Endothelial cell of umbilical vein (primary cell): Measurements from ENCODE around the gene SCTR. TPM values are rescaled to one million over a fixed set of nuclear protein-coding genes. Genes with fewer than 3 reads are reported as not detected.

Experiments
- BruUV-seq: library from RNA; stranded (reverse); fragments of 400-500 nt; replicated peaks from 2 replicates; lab custom pipeline; 2021; lab: Mats Ljungman, UMichigan
- CTCF ChIA-PET: fragments of 300-600, 350-600 bp; sonication (Branson Sonifier 250); formaldehyde crosslinking; loops from one replicate; lab custom pipeline; 2021; ENCODE audit warnings: antibody characterized with exemption, inconsistent platforms; lab: Charles Lee
- POLR2A ChIA-PET: fragments of 300-600, 350-600 bp; sonication (Branson Sonifier 250); formaldehyde crosslinking; loops from one replicate; lab custom pipeline; 2021; ENCODE audit warnings: antibody characterized with exemption, inconsistent platforms; lab: Charles Lee
- DNase-seq: peaks from one replicate; pipeline ENCODE4 v3.0.0-alpha.2; 2011; ENCODE audit warnings: low read depth, low spot score
- FAIRE-seq: peaks from 2 replicates; lab custom pipeline; 2011; peaks lifted over from hg19 to GRCh38; lab: Jason Lieb, UNC
- H2AFZ ChIP-seq: 2 replicates; pipeline ENCODE4 v1.6.0; 2012; ENCODE audit warnings: low read depth, low read length, control low read depth, inconsistent platforms
- H3K27ac ChIP-seq: 2 replicates; pipeline ENCODE4 v1.5.1; 2011; ENCODE audit warnings: low read depth, mild to moderate bottlenecking, control low read depth, low read length, moderate library complexity; ENCODE audit not compliant: insufficient read depth
- H3K27me3 ChIP-seq, 2 experiments: 2 replicates each; pipeline versions ENCODE4 v1.6.0 to v1.6.1; 2011; ENCODE audit warnings: low read length in 2 of 2, mixed read lengths in 1 of 2; ENCODE audit not compliant: control insufficient read depth in 2 of 2, insufficient read depth in 2 of 2
- H3K36me3 ChIP-seq, 2 experiments: 2 replicates in 1 of 2; 3 replicates in 1 of 2; pipeline ENCODE4 v1.5.1; 2011; ENCODE audit warnings: low read length in 2 of 2, mild to moderate bottlenecking in 1 of 2, moderate library complexity in 1 of 2; ENCODE audit not compliant: control insufficient read depth in 2 of 2, insufficient read depth in 2 of 2; ENCODE audit errors: extremely low read depth in 1 of 2
- H3K4me1 ChIP-seq: 3 replicates; pipeline ENCODE4 v1.5.1; 2011; ENCODE audit warnings: mild to moderate bottlenecking, low read length; ENCODE audit not compliant: control insufficient read depth, insufficient read depth; ENCODE audit errors: extremely low read depth
- H3K4me2 ChIP-seq: 2 replicates; pipeline ENCODE4 v1.6.1; 2011; ENCODE audit warnings: low read length, control low read depth, mixed read lengths; ENCODE audit not compliant: insufficient read depth
- H3K4me3 ChIP-seq, 3 experiments: fragments of 200-600 bp in 1 of 3; sonication (generic), shearing (Covaris generic) in 1 of 3; replicated peaks in 1 of 3; 2 replicates each; pipeline ENCODE4 v1.5.1; 2011 to 2016; ENCODE audit warnings: control low read depth in 3 of 3, low read length in 3 of 3, mild to moderate bottlenecking in 2 of 3, inconsistent platforms in 1 of 3, low read depth in 1 of 3, moderate library complexity in 1 of 3; ENCODE audit not compliant: insufficient read depth in 1 of 3
- H3K79me2 ChIP-seq: 2 replicates; pipeline ENCODE4 v1.6.0; 2012; ENCODE audit warnings: low read length, inconsistent platforms; ENCODE audit not compliant: control insufficient read depth, insufficient read depth
- H3K9ac ChIP-seq: replicated peaks from 2 replicates; pipeline ENCODE3; 2011; ENCODE audit warnings: low read length, control low read depth; ENCODE audit not compliant: insufficient read depth; ENCODE audit errors: extremely low read depth
- H3K9me1 ChIP-seq: replicated peaks from 3 replicates; pipeline ENCODE4 v1.6.0; 2011; ENCODE audit warnings: mild to moderate bottlenecking, low read length; ENCODE audit not compliant: control insufficient read depth, insufficient read depth; ENCODE audit errors: extremely low read depth
- H3K9me3 ChIP-seq: replicated peaks from 2 replicates; pipeline ENCODE4 v1.5.1; 2012; ENCODE audit warnings: low read length, inconsistent platforms; ENCODE audit not compliant: control insufficient read depth, insufficient read depth
- H4K20me1 ChIP-seq: replicated peaks from 2 replicates; pipeline ENCODE3; 2011; ENCODE audit warnings: mild to moderate bottlenecking, low read length; ENCODE audit not compliant: control insufficient read depth, insufficient read depth; ENCODE audit errors: extremely low read depth
- CTCF ChIP-seq, 2 donors: IDR thresholded peaks; 1 replicate in 1 of 2; 2 replicates in 1 of 2; pipeline ENCODE4 v1.5.1; 2011; ENCODE audit warnings: low read length in 2 of 2, mild to moderate bottlenecking in 2 of 2, moderate library complexity in 2 of 2, control low read depth in 1 of 2, inconsistent platforms in 1 of 2, low read depth in 1 of 2; ENCODE audit not compliant: insufficient read depth in 1 of 2; ENCODE audit errors: extremely low read depth in 1 of 2
- EZH2 ChIP-seq: IDR thresholded peaks from 2 replicates; pipeline ENCODE4 v1.6.1; 2012; ENCODE audit warnings: borderline replicate concordance, low read depth, mild to moderate bottlenecking, moderate library complexity, low read length, inconsistent platforms; ENCODE audit not compliant: severe bottlenecking
- FOS ChIP-seq: IDR thresholded peaks from 2 replicates; pipeline ENCODE4 v1.6.1; 2011; ENCODE audit warnings: mild to moderate bottlenecking, low read length, moderate library complexity, borderline replicate concordance; ENCODE audit not compliant: insufficient read depth
- GATA2 ChIP-seq: IDR thresholded peaks from 2 replicates; pipeline ENCODE4 v1.7.0; 2011; ENCODE audit warnings: low read depth, mild to moderate bottlenecking, moderate library complexity, mixed read lengths, low read length; ENCODE audit not compliant: insufficient read length, insufficient read depth
- JUN ChIP-seq: IDR thresholded peaks from 2 replicates; pipeline ENCODE4 v1.6.1; 2011; ENCODE audit warnings: borderline replicate concordance, low read depth; ENCODE audit not compliant: insufficient read length, insufficient read depth
- MAX ChIP-seq: IDR thresholded peaks from 2 replicates; pipeline ENCODE4 v1.6.1; 2011; ENCODE audit not compliant: insufficient read depth, insufficient read length
- POLR2A ChIP-seq: IDR thresholded peaks from 2 replicates; pipeline ENCODE4 v1.6.1; 2012; ENCODE audit warnings: low read depth, mild to moderate bottlenecking, control low read depth, low read length
- dilution Hi-C: fragments of 300-500 bp; cut with MboI; formaldehyde crosslinking; loops from one replicate; pipeline ENCODE4 v1.15.0; 2019; ENCODE audit warnings: low sequenced_read_pairs; ENCODE audit not compliant: extremely low pct_ligation_motif_present
- intact Hi-C: fragments of 100-400 bp; cut with micrococcal nuclease; formaldehyde crosslinking; loops from one replicate; pipeline ENCODE4 v1.10.0; 2022
- polyA plus RNA-seq, 4 experiments: library from polyadenylated mRNA; depleted of rRNA in 3 of 4; stranded (reverse) in 3 of 4; unstranded in 1 of 4; fragments of >200 nt; gene quantifications; 2 replicates each; pipeline versions ENCODE4 v1.2.1 to v1.2.3, GENCODE V29; 2011 to 2012; ENCODE audit warnings: missing spikeins in 1 of 4
- total RNA-seq: library from RNA; stranded (reverse); gene quantifications from 2 replicates; pipeline ENCODE4 v1.2.3, GENCODE V29; 2021

Gene SCTR
- total and polyA plus RNA-seq, 2 donors (not counting 3 experiments of a cell fraction or from before 2014, with no cell fraction given): not detected

- Histone ChIP-seq H3K36me3 (no peaks in the 10 kb centered on the region), H3K9me1 (no peaks in the 10 kb centered on the region), H2AFZ (no peak overlapping the region), H3K79me2 (no peaks in the 10 kb centered on the region), H3K27me3 (peaks cover 7 to 24% of the 10 kb centered on the region in 2 experiments), H3K27ac (no peak overlapping the region), H3K4me1 (no peaks in the 10 kb centered on the region), H3K9me3 (no peaks in the 10 kb centered on the region), H3K4me3 (no peak overlapping the region), H3K9ac (no peak overlapping the region), H3K4me2 (no peak overlapping the region), H4K20me1 (no peaks in the 10 kb centered on the region)
- TF ChIP-seq GATA2: no peak
- no peak for TF ChIP-seq JUN
- no peak for TF ChIP-seq POLR2A
- TF ChIP-seq FOS: no peak
- dilution Hi-C loops (no loop called here), intact Hi-C loops (no loop called here)
- no peak for DNase-seq
- CTCF ChIA-PET: no interaction called here
- POLR2A ChIA-PET: no interaction called here
- BruUV-seq: no TSS peak
- FAIRE-seq: no peak
These were observed 7.0 kb upstream of the SCTR start for GRCh38 chr2:119531292-119531691.

- no TSS peak for BruUV-seq
- dilution Hi-C loops (no loop called here), intact Hi-C loops (no loop called here)
- no peaks in the 10 kb centered on the region for H3K4me1 ChIP-seq
- peaks cover 29 to 52% of the 10 kb centered on the region in 2 experiments for H3K27me3 ChIP-seq
- H3K9me1 ChIP-seq: no peaks in the 10 kb centered on the region
- no peak for DNase-seq
- no peak for FAIRE-seq
- H3K4me3 ChIP-seq: no peak overlapping the region
- H4K20me1 ChIP-seq: no peaks in the 10 kb centered on the region
- no peak overlapping the region for H2AFZ ChIP-seq
- H3K79me2 ChIP-seq: no peaks in the 10 kb centered on the region
- no peak overlapping the region for H3K4me2 ChIP-seq
- no peak overlapping the region for H3K9ac ChIP-seq
- H3K27ac ChIP-seq: no peak overlapping the region
- POLR2A ChIA-PET: no interaction called here
- CTCF ChIA-PET: no interaction called here
- H3K36me3 ChIP-seq: no peaks in the 10 kb centered on the region
- no peak for TF ChIP-seq GATA2
- no peak for TF ChIP-seq CTCF (IDR thresholded peaks at IDR 0.05; ENCODE audit: extremely low read depth in 1 of 2, insufficient read depth in 1 of 2, low read depth in 1 of 2, low read length in 2 of 2)
- TF ChIP-seq MAX: no peak
- no peak for TF ChIP-seq EZH2
- H3K9me3 ChIP-seq: no peaks in the 10 kb centered on the region
These were observed 3.7 kb upstream of the SCTR start for GRCh38 chr2:119527999-119528398.
